HG03060 (cell line): ENCODE measurements around the gene NPM1.
"Not testable (repeated sequence)": the region's sequence is repeated elsewhere in the genome, so short reads cannot be mapped to it uniquely, and the experiment has no call there.

Source experiments
- ATAC-seq: cut with Tn5 transposase; IDR thresholded peaks from one replicate; pipeline ENCODE4 v1.9.1; 2021; ENCODE audit warnings: low read depth, moderate number of reproducible peaks; ENCODE audit not compliant: unreplicated experiment

Gene NPM1

DNA sequence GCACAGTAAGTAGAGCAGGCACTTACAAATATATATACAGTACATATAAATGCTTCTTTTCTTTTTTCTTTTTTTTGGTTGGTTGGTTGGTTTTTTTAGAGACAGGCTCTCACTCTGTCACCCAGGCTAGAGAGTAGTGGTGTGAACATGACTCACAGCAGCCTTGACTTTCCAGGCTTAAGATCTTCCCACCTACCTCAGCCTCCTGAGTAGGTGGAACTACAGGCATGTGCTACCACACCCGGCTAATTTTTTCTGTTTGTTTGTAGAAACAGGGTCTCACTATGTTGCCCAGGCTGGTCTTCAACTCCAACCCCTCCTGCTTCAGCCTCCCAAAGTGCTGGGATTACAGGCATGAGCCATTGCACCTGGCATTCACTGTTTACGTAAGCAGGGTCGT, 2.6 kb upstream of the NPM1 start:
- not testable (repeated sequence) for ATAC-seq

DNA sequence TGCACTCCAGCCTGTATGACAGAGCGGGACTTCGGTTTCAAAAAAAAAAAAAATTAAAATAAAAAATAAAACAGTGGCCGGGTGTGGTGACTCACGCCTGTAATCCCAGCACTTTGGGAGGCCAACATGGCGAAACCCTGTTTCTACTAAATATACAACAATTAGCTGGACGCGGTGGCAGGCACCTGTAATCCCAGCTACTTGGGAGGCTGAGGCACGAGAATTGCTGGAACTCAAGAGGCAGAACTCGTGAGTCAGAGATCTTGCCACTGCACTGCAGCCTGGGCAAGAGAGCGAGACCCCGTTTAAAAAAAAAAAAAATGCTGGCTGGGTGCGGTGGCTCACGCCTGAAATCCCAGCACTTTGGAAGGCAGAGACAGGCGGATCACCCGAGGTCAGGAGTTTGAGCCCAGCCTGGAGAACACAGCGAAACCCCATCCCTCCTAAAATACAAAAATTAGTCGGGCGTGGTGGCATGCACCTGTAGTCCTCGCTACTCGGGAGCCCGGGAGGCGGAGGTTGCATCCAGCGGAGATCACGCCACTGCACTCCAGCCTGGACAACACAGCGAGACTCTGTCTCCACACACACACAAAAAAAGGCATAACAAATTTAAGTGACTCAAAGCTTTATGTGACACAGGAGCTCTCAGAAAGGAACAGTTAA, 1.5 kb upstream of the NPM1 start:
- no peak for ATAC-seq

DNA sequence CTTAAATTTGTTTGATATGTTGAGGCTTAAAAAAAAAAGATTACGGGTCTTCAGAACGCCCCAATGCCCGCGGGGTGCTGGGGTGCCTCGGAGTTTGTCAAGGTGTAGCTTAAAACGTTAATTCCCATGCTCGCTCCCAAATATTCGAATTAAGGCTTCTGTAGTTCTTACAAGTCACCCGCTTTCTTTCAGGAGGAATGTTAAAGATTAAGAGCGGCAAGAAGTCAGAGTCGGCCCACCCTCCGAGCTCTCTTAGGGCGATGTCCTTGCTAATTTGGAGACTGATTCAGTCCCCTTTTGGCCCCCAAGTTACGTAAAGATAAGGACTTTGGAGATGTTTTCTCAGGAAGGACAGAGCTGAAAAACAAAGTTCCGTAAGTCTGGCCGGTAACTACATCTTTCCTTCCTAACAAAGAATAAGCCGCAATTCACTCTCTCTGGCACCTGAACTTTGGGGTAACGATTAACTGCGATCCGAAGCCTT, 746 bp upstream of the NPM1 start:
- ATAC-seq, result no peak

DNA sequence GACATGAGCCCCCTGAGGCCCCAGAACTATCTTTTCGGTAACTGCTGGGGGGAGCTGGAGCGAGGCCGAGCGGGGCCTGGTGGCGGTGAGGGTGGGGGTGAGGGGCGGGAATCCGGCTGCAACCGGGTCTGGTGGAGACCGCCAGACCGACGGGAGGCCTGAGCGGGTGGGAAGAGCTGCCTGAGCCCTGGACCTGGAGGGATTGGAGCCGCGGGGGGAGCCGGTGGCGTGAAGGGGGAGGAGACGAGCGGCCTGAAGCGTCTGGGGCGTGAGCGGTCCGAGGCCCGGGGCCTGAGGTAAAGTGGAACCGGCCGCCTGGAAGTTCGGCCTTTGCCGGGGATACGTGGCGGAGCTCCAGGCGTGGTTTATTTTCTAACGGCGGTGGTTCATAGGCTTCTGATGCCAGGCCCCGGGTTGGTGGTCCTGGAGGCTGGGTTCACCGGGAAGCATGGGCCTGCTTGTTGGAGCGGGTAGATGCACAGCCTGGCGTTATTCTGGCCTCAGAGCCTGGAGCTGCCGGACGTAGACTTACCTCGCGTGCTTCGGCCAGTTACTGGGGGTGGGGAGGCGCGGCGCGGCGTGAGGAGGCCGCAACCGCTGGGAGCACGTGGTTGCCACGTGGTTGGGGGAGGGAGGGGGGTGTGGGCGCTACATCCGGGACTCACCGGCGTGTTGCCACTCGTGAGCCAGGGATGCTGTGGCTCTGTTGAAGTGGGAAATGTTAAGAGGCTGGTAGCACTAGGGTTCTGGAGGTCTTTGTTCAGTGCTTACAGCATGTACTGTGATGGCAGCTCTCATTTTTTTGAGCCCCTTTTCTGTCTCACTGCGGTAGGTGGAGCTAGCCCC, 544 bp downstream of the NPM1 start:
- no peak for ATAC-seq

DNA sequence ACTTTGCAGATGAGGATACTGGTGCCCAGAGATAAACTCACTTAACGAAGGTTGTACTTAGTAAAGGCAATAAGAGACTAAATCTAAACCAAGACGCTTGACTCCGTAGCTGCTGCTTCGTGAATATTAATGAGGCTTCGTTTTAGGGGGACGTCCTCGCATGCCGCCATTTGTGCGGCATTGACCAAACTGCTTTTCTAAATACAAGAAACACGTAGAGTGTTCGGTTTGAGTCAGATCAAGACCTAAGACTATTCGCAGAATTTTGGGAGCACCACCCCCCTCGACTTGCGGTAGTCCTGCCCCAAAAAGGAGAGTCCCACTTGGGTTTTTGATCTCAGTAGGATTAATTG, 1.1 kb downstream of the NPM1 start:
- ATAC-seq, result no peak

DNA sequence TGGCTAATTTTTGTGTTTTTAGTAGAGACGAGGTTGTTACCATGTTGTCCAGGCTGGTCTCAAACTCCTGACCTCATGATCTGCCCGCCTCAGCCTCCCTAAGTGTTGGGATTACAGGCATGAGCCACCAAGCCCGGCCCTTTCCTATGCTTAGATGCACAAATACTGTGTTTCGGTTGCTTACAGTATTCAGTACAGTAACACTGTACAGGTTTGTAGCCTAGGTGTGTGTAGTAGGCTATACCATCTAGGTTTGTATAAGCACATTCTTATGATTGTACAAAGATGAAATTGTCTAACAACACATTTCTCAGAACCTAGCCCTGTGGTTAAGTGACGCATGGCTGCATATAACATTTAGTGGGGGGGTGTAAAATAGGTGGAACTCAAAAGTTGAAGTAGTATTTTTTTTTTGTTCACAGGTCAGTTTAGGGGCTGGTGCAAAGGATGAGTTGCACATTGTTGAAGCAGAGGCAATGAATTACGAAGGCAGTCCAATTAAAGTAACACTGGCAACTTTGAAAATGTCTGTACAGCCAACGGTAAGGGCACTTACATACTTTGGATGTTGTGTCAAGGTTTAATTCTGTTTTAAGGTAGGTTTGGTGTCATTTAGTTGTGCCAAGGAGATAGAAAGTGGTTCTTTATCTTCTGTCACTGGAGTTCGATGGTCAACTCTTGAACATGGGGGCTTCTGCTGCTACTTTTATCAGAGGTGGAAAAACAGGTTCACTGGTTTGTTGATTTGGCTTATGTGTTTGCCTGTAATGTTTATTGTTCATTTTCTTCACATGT, 3.4 kb downstream of the NPM1 start:
- no peak for ATAC-seq

DNA sequence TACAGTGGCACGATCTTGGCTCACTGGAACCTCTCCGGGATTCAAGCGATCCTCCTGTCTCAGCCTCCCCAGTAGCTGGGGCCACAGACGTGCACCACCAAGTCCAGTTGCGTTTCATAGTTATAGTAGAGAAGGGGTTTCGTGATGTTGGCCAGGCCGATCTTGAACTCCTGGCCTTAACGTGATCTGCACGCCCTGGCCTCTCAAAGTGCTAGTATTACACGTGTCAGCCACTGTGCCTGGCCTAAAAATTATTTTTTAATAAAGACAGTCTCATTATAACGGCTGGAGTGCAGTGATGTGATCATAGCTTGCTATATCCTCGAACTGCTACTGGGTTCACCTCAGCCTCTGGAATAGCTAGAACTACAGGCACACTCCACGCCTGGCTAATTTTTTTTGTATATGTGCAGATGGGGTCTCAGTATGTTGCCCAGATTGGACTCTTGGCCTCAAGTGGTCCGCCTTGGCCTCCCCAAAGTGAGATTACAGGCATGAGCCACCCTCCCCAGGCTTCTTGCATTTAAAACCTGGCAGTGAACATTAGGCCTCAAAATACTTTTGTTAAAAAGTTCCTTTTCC, 4.4 kb downstream of the NPM1 start:
- ATAC-seq, result no peak

DNA sequence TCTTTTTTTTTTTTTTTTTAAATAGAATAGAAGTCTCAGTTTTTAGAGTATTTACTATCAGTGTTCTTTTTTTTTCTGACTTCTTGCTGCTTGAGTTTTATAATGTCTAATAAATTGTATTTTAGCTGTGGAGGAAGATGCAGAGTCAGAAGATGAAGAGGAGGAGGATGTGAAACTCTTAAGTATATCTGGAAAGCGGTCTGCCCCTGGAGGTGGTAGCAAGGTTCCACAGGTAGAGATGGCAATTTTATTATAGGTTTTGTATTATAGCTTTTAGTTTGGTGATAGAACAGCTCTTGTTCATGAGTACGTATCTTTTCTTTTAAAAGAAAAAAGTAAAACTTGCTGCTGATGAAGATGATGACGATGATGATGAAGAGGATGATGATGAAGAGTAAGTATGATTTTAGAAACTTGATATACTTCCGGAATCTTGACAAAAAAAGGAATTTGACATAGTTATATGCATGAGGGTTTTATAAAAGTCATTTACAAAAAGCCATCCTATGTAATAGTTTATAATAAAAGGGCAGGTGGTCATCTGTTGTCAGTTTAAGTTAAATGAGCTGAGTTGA, 5.0 kb downstream of the NPM1 start:
- ATAC-seq, result no peak

DNA sequence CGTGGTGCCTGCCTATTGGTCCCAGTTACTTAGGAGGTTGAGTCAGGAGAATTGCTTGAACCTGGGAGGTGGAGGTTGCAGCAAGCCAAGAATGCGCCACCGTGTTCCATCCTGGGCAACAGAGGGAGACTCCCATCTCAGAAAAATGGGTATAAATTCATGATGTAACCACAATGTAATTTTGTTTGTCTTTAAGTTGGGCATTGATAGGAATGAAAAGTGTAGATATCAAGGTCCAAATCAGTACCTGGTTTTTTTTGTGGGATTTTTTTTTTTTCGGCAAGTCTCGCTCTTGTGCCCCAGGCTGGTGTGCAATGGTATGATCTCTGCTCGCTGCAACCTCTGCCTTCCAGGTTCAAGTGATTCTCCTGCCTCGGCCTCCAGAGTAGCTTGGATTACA, 7.4 kb downstream of the NPM1 start:
- ATAC-seq, result no peak

DNA sequence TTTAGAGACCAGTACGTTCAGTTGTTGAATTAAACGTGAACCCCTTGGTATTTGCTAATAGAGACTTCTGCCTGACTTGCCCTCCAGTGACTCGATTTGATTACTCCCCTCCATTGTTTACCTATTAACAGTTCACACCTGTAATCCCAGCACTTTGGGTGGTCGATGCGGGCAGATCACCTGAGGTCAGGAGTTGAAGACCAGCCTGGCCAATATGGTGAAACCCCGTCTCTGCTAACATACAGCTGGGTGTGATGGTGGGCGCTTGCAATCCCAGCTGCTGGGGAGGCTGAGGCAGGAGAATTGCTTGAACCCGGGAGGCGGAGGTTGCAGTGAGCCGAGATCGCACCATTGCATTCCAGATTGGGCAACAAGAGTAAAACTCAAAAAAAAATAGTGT, 8.9 kb downstream of the NPM1 start:
- not testable (repeated sequence) for ATAC-seq

DNA sequence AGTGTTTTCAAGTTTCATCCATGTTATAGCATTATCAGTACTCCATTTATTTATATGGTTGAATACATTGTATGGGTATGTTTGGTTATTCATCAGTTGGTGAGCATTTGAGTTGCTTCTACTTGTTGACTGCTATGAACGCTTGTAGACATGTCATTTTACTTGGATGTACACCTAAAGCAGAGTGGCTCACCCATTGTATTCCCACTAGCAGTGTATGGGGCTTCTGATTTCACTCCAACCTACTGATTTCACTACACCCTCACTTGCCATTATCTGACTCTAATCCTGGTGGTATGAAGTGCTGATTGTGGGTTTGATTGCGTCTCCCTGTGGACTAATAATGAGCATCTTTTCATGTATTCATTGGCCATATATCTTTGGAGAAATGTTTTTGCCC, 9.5 kb downstream of the NPM1 start:
- ATAC-seq, result no peak

DNA sequence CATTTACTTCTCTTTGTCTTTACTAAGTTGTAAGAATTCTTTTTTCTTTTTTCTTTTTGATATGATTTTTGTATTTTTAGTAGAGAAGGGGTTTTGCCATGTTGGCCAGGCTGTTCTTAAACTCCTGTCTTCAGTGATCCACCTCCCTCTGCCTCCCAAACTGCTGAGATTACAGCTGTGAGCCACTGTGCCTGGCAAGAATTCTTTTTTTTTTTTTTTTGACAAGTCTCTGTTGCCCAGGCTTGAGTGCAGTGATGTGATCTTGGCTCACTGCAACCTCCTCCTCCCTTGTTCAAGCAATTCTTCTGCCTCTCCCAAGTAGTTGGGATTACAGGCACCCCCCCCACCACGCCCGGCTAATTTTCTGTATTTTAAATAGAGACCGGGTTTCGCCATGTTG, 9.9 kb downstream of the NPM1 start:
- no peak for ATAC-seq

DNA sequence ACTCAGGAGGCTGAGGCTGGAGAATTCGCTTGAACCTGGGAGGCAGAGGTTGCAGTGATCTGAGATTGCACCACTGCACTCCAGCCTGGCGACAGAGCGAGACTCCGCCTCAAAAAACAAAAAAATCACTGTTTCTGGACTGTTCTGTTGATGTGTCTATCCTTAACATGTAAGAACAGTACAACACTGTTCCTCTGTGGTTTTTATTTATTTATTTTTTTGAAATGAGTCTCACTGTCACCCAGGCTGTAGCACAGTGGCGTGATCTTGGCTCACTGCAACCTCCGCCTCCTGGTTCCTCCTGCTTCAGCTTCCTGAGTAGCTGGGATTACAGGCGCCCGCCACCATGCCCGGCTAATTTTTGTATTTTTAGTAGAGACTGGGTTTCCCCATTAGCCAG, 11.0 kb downstream of the NPM1 start:
- ATAC-seq, result not testable (repeated sequence)

DNA sequence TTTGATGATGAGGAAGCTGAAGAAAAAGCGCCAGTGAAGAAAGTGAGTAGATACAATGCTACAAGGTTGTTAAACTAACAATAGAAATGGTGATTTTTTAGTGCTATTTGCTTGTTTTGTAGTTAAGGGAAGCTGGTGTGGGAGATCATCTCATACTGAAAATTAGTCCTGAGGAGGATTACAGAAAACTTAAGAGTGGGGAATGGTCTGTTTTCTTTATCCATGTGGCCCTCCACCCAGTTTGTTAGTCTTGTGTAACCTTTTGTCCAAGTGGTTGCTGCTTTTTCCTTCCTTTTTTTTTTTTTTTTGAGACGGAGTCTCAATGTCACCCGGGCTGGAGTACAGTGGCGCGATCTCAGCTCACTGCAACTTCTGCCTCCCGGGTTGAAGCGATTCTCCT, 12.5 kb downstream of the NPM1 start:
- ATAC-seq, result no peak

DNA sequence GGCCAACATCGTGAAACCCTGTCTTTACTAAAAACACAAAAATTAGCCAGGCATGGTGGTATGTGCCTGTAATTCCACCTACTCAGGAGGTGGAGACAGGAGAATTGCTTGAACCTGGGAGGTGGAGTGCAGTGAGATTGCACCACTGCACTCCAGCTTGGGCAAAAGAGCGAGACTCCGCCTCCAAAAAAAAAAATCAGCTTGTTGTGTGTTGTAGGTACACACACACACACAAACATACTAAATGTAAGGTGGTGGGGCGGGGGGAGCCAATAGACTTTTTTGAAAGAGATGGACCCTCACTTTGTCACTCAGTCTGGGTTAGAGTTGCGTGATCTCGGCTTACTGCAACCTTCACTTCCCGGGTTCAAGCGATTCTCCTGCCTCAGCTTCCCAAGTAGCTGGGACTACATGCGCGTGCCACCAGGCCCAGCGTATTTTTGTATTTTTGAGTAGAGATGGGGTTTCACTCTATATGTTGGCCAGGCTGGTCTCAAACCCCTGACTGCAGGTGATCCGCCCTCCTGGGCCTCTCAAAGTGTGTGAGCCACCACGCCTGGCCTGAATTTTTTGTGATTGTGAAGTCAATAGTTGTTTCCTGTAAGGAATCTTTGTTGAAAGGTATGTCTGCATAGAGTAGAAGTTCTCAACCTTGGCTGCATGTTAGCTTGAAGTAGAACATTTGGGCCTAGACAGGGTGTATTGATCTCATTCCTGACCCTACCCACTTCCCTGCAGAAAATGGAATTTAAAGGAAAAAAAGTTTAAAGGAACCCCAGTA, 13.7 kb downstream of the NPM1 start:
- no peak for ATAC-seq

DNA sequence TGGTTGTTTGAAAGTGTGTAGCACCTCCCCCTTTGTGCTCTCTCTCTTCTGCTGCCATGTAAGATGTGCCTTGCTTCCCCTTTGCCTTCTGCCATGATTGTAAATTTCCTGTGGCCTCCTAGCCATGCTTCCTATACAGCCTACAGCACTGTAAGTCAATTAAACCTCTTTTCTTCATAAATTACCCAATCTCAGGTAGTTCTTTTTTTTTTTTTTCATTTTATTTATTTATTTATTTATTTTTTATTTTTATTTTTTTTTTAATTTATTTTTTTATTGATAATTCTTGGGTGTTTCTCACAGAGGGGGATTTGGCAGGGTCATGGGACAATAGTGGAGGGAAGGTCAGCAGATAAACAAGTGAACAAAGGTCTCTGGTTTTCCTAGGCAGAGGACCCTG, 15.1 kb downstream of the NPM1 start:
- not testable (repeated sequence) for ATAC-seq

DNA sequence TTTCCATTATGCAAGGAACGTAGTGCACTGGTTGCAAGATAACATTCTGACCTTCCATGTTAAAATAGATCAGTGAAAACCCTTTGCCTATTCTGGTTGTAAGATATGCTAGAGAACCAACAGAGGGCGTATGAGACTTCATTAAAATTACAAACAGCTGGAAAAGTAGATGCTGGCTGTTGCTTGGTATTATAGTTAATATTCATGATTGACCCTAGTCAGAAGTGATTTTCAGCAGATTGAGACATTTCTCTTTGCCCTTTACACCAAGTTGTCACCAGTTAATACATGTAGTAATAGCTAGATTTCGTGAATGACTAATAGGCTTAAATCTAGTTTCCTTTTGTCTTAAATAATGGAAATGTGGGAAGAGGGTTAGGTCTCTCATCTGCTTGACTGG, 18.0 kb downstream of the NPM1 start:
- ATAC-seq, result no peak

DNA sequence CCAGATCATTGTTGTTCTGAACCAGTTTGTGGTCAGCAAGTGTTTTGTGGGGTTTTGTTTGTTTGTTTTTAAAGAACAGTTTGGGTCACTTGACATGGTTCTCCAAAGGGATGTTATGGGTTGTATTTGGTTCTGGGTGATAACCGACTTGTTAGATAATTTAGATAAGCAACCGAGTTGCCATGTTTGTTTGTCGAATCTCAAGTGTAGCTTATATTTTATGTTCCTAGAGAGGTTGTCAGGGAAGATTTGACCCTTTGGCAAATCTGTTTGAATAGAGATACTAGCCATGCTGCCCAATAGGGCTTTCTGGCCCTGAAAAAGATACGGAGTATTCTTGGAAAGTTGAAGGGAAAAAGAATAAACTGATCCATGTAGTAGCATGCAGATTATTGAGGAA, 19.6 kb downstream of the NPM1 start:
- no peak for ATAC-seq

DNA sequence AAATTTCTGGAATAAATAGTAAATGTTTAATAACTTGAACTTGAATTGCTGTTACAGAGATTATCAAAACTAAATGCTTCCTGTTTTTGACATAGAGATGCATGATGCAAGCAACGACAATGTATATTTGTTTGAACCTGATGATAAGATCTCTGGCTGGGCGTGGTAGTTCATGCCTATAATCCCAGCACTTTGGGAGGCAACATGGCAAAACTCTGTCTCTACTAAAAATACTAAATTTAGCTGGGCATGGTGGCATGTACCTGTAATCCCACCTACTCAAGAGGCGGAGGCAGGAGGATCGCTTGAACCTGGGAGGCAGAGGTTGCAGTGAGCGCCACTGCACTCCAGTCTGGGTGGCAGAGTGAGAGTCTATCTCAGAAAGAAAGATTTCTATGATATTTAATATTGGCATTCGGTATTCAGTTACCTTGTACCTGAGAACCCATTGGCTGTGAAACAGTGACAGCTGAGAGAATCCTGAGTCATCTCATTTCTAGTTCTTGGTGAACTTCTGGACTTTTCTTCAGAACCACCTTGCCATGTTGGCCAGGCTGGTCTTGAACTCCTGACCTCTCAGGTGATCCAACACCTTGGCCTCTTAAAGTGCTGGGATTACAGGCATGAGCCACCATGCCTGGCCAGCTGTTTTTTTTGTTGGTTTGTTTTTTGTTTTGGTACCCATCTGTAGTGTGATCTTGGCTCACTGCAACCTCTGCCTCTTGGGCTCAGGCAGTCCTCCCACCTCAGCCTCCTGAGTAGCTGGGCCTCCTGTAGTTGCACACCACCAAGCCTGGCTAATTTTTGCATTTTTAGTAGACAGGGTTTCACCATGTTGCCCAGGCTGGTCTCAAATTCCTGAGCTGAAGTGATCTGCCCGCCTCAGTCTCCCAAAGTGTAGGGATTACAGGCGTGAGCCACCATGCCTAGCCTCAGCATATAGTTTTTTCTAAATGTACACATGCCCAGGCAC, 21.8 kb downstream of the NPM1 start:
- no peak for ATAC-seq
